Measurements from ENCODE around the gene SLF1.

Gene SLF1

DNA sequence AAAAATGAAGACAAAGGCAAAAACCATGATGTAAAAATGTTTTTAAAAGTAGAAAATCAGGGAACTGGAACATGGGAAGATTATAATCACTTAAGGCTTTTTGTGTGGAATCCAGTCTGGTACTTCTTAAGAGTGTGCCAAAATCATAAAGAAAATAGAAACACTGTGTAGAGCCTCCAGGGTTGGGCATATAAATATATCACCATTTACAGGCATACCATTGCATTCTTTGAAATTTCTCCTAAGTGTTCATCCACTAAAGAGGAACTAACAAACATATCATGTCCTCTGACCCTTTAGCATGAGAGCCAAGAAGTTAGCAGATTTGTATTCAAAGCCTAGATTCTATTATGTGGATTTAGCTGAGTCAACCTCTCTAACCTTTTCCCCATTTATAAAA is 93.3 kb downstream of the SLF1 start:
- no peak for DNase-seq (ENCODE audit: low read depth)

GRCh38 chr5:94715768-94716167 is 97.3 kb downstream of the SLF1 start:
- DNase-seq (ENCODE audit: low read depth), result no peak

DNA sequence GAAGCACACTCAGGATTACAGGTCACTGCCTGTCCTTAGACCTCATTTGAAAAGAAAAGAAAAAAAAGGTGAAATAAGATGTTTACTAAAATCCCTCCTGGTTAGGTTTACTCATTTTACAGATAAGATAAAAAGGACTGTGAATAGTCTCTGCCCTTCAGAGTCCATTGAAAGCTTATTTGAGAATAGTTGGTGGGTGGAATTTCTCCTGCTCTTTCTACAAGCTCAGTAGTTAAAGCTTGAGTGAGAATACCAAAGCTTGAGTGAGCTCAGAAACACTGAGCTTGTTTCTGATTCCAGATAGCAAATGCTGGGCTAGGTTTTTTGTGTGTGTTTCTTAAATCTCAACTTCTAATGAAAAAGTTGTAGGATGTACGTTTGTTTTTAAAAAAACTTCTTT is 106.7 kb downstream of the SLF1 start:
- DNase-seq (ENCODE audit: low read depth), result no peak

DNA sequence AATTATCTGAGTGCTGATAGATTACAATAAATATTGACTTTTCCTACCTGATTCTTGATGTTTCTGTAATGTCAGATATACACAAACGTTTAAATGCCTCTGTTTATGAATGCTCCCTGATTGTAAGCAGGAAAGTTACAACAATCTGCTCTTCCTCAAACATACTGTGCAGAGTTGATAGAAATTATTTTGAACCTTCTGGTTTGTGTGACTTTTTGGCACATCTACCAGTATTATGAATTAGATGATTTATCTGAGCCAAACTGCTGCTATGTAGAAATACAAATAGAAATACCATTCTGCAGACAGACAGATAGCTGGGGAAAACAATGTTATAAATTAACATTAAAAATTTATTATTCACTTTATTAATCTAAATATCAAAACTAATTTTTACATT is 113.0 kb downstream of the SLF1 start:
- DNase-seq (ENCODE audit: low read depth), result no peak

DNA sequence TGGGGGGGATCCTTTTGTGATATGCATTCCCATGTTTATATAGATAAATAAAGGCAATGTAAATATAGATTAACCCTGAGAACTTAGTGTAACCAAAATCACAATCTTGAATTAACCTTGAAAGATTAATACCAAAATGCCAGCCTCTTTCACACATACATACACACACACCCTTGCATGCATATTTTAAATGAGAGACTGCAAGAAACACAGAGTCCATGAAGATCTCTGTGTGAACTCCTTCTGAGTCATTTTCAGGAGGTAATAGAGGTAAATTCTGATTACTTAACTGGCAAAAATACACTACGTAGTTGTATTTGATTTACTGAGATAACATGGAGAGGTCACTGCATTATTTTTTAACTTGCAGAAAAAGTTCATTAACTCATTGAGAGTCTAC is 118.0 kb downstream of the SLF1 start:
- no peak for DNase-seq (ENCODE audit: low read depth)

- no peak for DNase-seq (ENCODE audit: low read depth)
Observed at GRCh38 chr5:94740286-94740685, 121.8 kb downstream of the SLF1 start.

- DNase-seq (ENCODE audit: low read depth), result no peak
Observed at GRCh38 chr5:94742852-94743251, 124.4 kb downstream of the SLF1 start.

DNA sequence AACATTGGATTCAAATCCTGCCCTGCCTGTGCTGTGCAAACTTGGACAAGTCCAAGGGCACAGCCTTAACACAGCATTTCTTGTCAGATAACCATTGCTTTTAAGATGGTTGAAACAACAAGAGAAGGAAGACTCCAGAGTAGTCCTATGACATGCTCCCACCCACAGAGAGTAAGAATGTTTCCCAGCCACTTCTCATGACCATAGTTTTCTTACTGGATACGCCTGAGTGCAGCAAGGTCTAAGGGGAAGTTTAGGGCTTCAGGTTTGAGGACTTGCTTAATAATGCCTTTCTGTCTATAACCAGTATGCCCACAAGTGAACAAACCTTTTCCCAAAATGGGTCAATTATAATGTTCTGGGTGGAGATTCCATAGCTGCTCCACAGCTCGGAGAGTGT is 126.4 kb downstream of the SLF1 start:
- DNase-seq (ENCODE audit: low read depth), result no peak

GRCh38 chr5:94745786-94746730 is 127.6 kb downstream of the SLF1 start:
- DNase-seq (ENCODE audit: low read depth), result no peak

- DNase-seq (ENCODE audit: low read depth), result no peak
Observed at GRCh38 chr5:94746731-94747124, 128.3 kb downstream of the SLF1 start.
